Mesendoderm (in vitro differentiated cells): ENCODE results near the gene USP31.

Experiments
- DNase-seq: peaks from one replicate; pipeline ENCODE4 v3.0.0; 2013
- H2AK5ac ChIP-seq: 2 replicates; pipeline ENCODE4 v1.6.1; 2013; ENCODE audit warnings: low read length, inconsistent platforms
- H2BK120ac ChIP-seq: 2 replicates; pipeline ENCODE4 v1.6.1; 2013; ENCODE audit warnings: low read depth, mild to moderate bottlenecking, low read length, moderate library complexity, mixed read lengths
- H2BK15ac ChIP-seq: replicated peaks from 2 replicates; pipeline ENCODE4 v1.6.1; 2013; ENCODE audit warnings: low read depth, mild to moderate bottlenecking, moderate library complexity
- H2BK5ac ChIP-seq: 2 replicates; pipeline ENCODE4 v1.6.1; 2013; ENCODE audit warnings: low read length, inconsistent platforms
- H3K18ac ChIP-seq: 2 replicates; pipeline ENCODE4 v1.6.1; 2013; ENCODE audit warnings: mild to moderate bottlenecking, low read length, mixed read lengths
- H3K23ac ChIP-seq: one replicate; pipeline ENCODE4 v1.6.1; 2013; ENCODE audit warnings: low read length
- H3K27ac ChIP-seq: 2 replicates; pipeline ENCODE4 v1.5.1; 2013; ENCODE audit warnings: low read depth, mild to moderate bottlenecking, inconsistent platforms, low read length, moderate library complexity
- H3K27me3 ChIP-seq: 2 replicates; pipeline ENCODE4 v1.6.1; 2013; ENCODE audit warnings: low read length, control low read depth, mild to moderate bottlenecking, inconsistent platforms; ENCODE audit not compliant: insufficient read depth, poor library complexity
- H3K36me3 ChIP-seq: 2 replicates; pipeline ENCODE4 v1.6.1; 2013; ENCODE audit warnings: low read length, inconsistent platforms; ENCODE audit not compliant: control insufficient read depth, insufficient read depth
- H3K4ac ChIP-seq: one replicate; pipeline ENCODE4 v1.6.1; 2013; ENCODE audit warnings: low read depth, mild to moderate bottlenecking, low read length, moderate library complexity
- H3K4me1 ChIP-seq: 2 replicates; pipeline ENCODE4 v1.6.1; 2013; ENCODE audit warnings: low read depth, low read length, inconsistent platforms; ENCODE audit not compliant: control insufficient read depth
- H3K4me2 ChIP-seq: 2 replicates; pipeline ENCODE4 v1.6.1; 2013; ENCODE audit warnings: low read length
- H3K4me3 ChIP-seq: 2 replicates; pipeline ENCODE4 v1.5.1; 2013; ENCODE audit warnings: mild to moderate bottlenecking, low read length
- H3K56ac ChIP-seq: one replicate; pipeline ENCODE4 v1.6.1; 2013; ENCODE audit warnings: low read length
- H3K79me1 ChIP-seq: 2 replicates; pipeline ENCODE4 v1.6.1; 2013; ENCODE audit warnings: low read length, inconsistent platforms
- H3K79me2 ChIP-seq: 2 replicates; pipeline ENCODE4 v1.6.1; 2013; ENCODE audit warnings: mild to moderate bottlenecking, low read length; ENCODE audit not compliant: control insufficient read depth, insufficient read depth
- H3K9ac ChIP-seq: 2 replicates; pipeline ENCODE4 v1.6.1; 2013; ENCODE audit warnings: low read length, inconsistent platforms
- H4K5ac ChIP-seq: one replicate; pipeline ENCODE4 v1.6.1; 2013; ENCODE audit warnings: low read length
- H4K8ac ChIP-seq: one replicate; pipeline ENCODE4 v1.6.1; 2013; ENCODE audit warnings: low read depth, mild to moderate bottlenecking, control low read depth, low read length, moderate library complexity
- WGBS: extraction: QIAGEN DNeasy Blood & Tissue Kit; methylation state at CpG from one replicate; pipeline ENCODE4 v1.1.7; 2013; ENCODE audit warnings: low lambda C conversion rate, missing lambda C conversion rate; ENCODE audit not compliant: insufficient coverage; ENCODE audit errors: extremely low coverage; 5-methylcytosine and 5-hydroxymethylcytosine counted together

The USP31 gene

GRCh38 chr16:23027386-23027785 is 121.9 kb downstream of the USP31 start:
- Histone ChIP-seq H2BK5ac (no peak overlapping the region), H3K79me1 (no peaks in the 10 kb centered on the region), H4K8ac (no peak overlapping the region), H4K5ac (no peak overlapping the region), H3K4me3 (no peak overlapping the region), H2BK15ac (no peak overlapping the region), H3K4ac (no peak overlapping the region), H3K18ac (no peak overlapping the region), H3K36me3 (no peaks in the 10 kb centered on the region), H3K4me1 (no peaks in the 10 kb centered on the region), H2BK120ac (no peak overlapping the region), H3K4me2 (no peak overlapping the region), H3K27me3 (no peaks in the 10 kb centered on the region), H3K27ac (no peak overlapping the region), H2AK5ac (no peak overlapping the region), H3K9ac (no peak overlapping the region), H3K79me2 (no peaks in the 10 kb centered on the region), H3K23ac (no peak overlapping the region), H3K56ac (no peak overlapping the region)
- no CpG with 5 or more reads among the region's 1 CpG for WGBS
- no peak for DNase-seq

GRCh38 chr16:23026784-23027362 is 122.4 kb downstream of the USP31 start:
- H4K5ac ChIP-seq: no peak overlapping the region
- WGBS: no CpG with 5 or more reads among the region's 3 CpGs
- no peak overlapping the region for H2BK15ac ChIP-seq
- no peak overlapping the region for H3K18ac ChIP-seq
- no peak overlapping the region for H3K23ac ChIP-seq
- no peak overlapping the region for H3K9ac ChIP-seq
- H2BK5ac ChIP-seq: no peak overlapping the region
- no peak overlapping the region for H4K8ac ChIP-seq
- no peaks in the 10 kb centered on the region for H3K4me1 ChIP-seq
- H2BK120ac ChIP-seq: no peak overlapping the region
- H3K79me2 ChIP-seq: no peaks in the 10 kb centered on the region
- H2AK5ac ChIP-seq: no peak overlapping the region
- no peak overlapping the region for H3K27ac ChIP-seq
- no peak overlapping the region for H3K4me2 ChIP-seq
- H3K4ac ChIP-seq: no peak overlapping the region
- no peaks in the 10 kb centered on the region for H3K36me3 ChIP-seq
- DNase-seq: peak; percentile 70
- H3K27me3 ChIP-seq: no peaks in the 10 kb centered on the region
- no peaks in the 10 kb centered on the region for H3K79me1 ChIP-seq
- H3K56ac ChIP-seq: no peak overlapping the region
- H3K4me3 ChIP-seq: no peak overlapping the region

- Histone ChIP-seq H3K9ac (no peak overlapping the region), H4K5ac (no peak overlapping the region), H3K18ac (no peak overlapping the region), H3K4me3 (no peak overlapping the region), H2BK15ac (no peak overlapping the region), H3K4ac (no peak overlapping the region), H3K27me3 (no peaks in the 10 kb centered on the region), H3K79me2 (no peaks in the 10 kb centered on the region), H4K8ac (no peak overlapping the region), H2BK5ac (no peak overlapping the region), H3K56ac (no peak overlapping the region), H3K27ac (no peak overlapping the region), H3K79me1 (no peaks in the 10 kb centered on the region), H3K4me2 (no peak overlapping the region), H3K36me3 (no peaks in the 10 kb centered on the region), H3K4me1 (no peaks in the 10 kb centered on the region), H3K23ac (no peak overlapping the region), H2AK5ac (no peak overlapping the region), H2BK120ac (no peak overlapping the region)
- no CpG with 5 or more reads among the region's 4 CpGs for WGBS
- DNase-seq: no peak
Observed at GRCh38 chr16:23025692-23026307, 123.5 kb downstream of the USP31 start.

GRCh38 chr16:23024044-23024443 is 125.2 kb downstream of the USP31 start:
- H2BK15ac ChIP-seq: no peak overlapping the region
- no peak overlapping the region for H3K4me2 ChIP-seq
- DNase-seq: no peak
- WGBS: no CpG with 5 or more reads among the region's 4 CpGs
- H2BK5ac ChIP-seq: no peak overlapping the region
- H3K4me1 ChIP-seq: no peaks in the 10 kb centered on the region
- no peak overlapping the region for H2AK5ac ChIP-seq
- no peak overlapping the region for H3K9ac ChIP-seq
- no peak overlapping the region for H2BK120ac ChIP-seq
- no peaks in the 10 kb centered on the region for H3K79me2 ChIP-seq
- H3K56ac ChIP-seq: no peak overlapping the region
- no peak overlapping the region for H4K5ac ChIP-seq
- no peak overlapping the region for H3K4me3 ChIP-seq
- H3K23ac ChIP-seq: no peak overlapping the region
- no peaks in the 10 kb centered on the region for H3K27me3 ChIP-seq
- H3K4ac ChIP-seq: no peak overlapping the region
- no peak overlapping the region for H3K27ac ChIP-seq
- H3K18ac ChIP-seq: no peak overlapping the region
- H4K8ac ChIP-seq: no peak overlapping the region
- no peaks in the 10 kb centered on the region for H3K36me3 ChIP-seq
- H3K79me1 ChIP-seq: no peaks in the 10 kb centered on the region

GRCh38 chr16:23020084-23020483 is 129.2 kb downstream of the USP31 start:
- Histone ChIP-seq H3K4ac (no peak overlapping the region), H3K4me2 (no peak overlapping the region), H3K79me1 (no peaks in the 10 kb centered on the region), H3K18ac (no peak overlapping the region), H2BK120ac (no peak overlapping the region), H2AK5ac (no peak overlapping the region), H3K4me1 (no peaks in the 10 kb centered on the region), H3K4me3 (no peak overlapping the region), H4K5ac (no peak overlapping the region), H3K27ac (no peak overlapping the region), H3K79me2 (no peaks in the 10 kb centered on the region), H3K56ac (no peak overlapping the region), H2BK15ac (no peak overlapping the region), H3K27me3 (no peaks in the 10 kb centered on the region), H2BK5ac (no peak overlapping the region), H3K23ac (no peak overlapping the region), H3K36me3 (no peaks in the 10 kb centered on the region), H4K8ac (no peak overlapping the region), H3K9ac (no peak overlapping the region)
- no peak for DNase-seq
- WGBS: no CpG with 5 or more reads among the region's 3 CpGs

- no peaks in the 10 kb centered on the region for H3K27me3 ChIP-seq
- no peak overlapping the region for H2BK120ac ChIP-seq
- DNase-seq: no peak
- no peak overlapping the region for H2BK15ac ChIP-seq
- no peak overlapping the region for H3K9ac ChIP-seq
- no CpG with 5 or more reads among the region's 1 CpG for WGBS
- no peaks in the 10 kb centered on the region for H3K79me2 ChIP-seq
- no peak overlapping the region for H3K4ac ChIP-seq
- no peak overlapping the region for H2BK5ac ChIP-seq
- no peak overlapping the region for H3K23ac ChIP-seq
- no peak overlapping the region for H3K18ac ChIP-seq
- H3K36me3 ChIP-seq: no peaks in the 10 kb centered on the region
- H3K4me2 ChIP-seq: no peak overlapping the region
- H3K56ac ChIP-seq: no peak overlapping the region
- H2AK5ac ChIP-seq: no peak overlapping the region
- no peaks in the 10 kb centered on the region for H3K4me1 ChIP-seq
- no peak overlapping the region for H3K27ac ChIP-seq
- H3K4me3 ChIP-seq: no peak overlapping the region
- H4K8ac ChIP-seq: no peak overlapping the region
- no peak overlapping the region for H4K5ac ChIP-seq
- no peaks in the 10 kb centered on the region for H3K79me1 ChIP-seq
Observed at GRCh38 chr16:23016368-23016767, 132.9 kb downstream of the USP31 start.
